BLaER1 treated with 17β-estradiol and CSF1 and Interleukin-3, amounts not matched to agents 10 nM and 100 nM (cell line): ENCODE results near the gene ZNF697.
"Not testable (repeated sequence)": the region's sequence is repeated elsewhere in the genome, so short reads cannot be mapped to it uniquely, and the experiment has no call there.

ENCODE experiments used
- H3K27ac ChIP-seq, 11 experiments: shearing (Covaris generic); formaldehyde crosslinking; 2 replicates each; pipeline ENCODE4 v1.8.1; 2022
- H3K27me3 ChIP-seq, 11 experiments: shearing (Covaris generic); formaldehyde crosslinking; 2 replicates each; pipeline ENCODE4 v1.8.1; 2022
- H3K36me3 ChIP-seq, 11 experiments: shearing (Covaris generic); formaldehyde crosslinking; 2 replicates each; pipeline ENCODE4 v1.8.1; 2022
- H3K4me1 ChIP-seq, 10 experiments: shearing (Covaris generic); formaldehyde crosslinking; 2 replicates each; pipeline ENCODE4 v1.8.1; 2022
- H3K4me2 ChIP-seq, 11 experiments: shearing (Covaris generic); formaldehyde crosslinking; 2 replicates each; pipeline ENCODE4 v1.8.1; 2022
- H3K4me3 ChIP-seq, 10 experiments: shearing (Covaris generic); formaldehyde crosslinking; 2 replicates each; pipeline ENCODE4 v1.8.1; 2022
- H3K9ac ChIP-seq, 11 experiments: shearing (Covaris generic); formaldehyde crosslinking; 2 replicates each; pipeline ENCODE4 v1.8.1; 2022
- H3K9me3 ChIP-seq, 11 experiments: shearing (Covaris generic); formaldehyde crosslinking; replicated peaks in 1 of 11; 2 replicates each; pipeline ENCODE4 v1.8.1; 2022
- H4K20me1 ChIP-seq, 11 experiments: shearing (Covaris generic); formaldehyde crosslinking; 2 replicates each; pipeline ENCODE4 v1.8.1; 2022
- Cebpa-rat ChIP-seq, 11 experiments: shearing (Covaris generic); IDR thresholded peaks; 2 replicates each; pipeline ENCODE4 v1.8.1; 2022

The ZNF697 gene

DNA sequence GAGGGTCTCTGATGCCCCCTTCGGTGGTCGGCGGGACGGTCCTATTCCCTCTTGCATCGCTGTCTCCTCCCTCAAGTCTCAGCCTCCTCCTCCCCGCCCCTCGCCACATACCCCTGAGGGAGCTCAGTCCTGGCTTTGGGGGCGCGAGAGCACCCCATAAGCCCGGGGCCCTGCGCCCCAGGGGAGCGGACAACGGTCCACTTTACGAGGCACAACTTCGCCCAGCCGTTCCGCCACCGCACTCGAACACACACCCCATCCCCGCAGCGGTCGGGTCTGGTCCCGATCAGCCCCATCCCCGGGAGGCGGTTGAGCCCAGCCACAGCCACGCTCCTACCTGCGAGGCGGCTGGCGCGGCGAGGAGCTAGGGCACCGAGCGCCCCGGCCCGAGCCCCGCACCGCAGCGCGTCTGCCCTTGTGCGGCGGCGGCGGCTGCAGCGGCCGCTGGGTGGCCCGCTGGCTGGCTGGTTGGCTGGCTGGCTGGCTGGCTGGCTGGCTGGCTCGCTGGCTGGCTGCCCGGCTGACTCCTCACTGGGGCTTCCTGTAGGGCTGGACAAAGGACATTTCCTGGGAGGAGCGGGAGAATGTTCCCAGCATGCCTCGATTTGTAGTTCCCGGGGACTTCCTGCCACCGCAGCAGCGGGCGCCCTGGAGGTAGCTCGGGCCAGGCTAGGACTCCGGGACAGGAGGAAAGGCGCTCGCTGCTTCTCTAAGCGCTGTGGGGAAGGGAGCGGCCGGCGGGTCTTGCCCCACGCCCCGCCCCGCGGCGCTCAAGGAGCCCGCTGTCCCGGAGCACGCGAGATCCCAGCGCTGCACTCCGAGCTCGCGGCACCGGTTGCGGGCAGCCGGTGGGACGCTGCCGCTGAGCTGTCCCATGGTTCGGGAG is at the start of gene ZNF697:
Gene ZNF697, minus strand, starts transcription at position 533 of the 886 bp plus-strand sequence. CDS start 22,166 bp downstream, outside the sequence.
- Histone ChIP-seq H3K4me2 (peak within 1 kb of the TSS; percentile 89 to 98 (median 94)), H3K27me3 (peaks cover 0 to 21% (median 7%) of the 10 kb centered on the region in 11 experiments; a peak in 7 of 22 replicates)

DNA sequence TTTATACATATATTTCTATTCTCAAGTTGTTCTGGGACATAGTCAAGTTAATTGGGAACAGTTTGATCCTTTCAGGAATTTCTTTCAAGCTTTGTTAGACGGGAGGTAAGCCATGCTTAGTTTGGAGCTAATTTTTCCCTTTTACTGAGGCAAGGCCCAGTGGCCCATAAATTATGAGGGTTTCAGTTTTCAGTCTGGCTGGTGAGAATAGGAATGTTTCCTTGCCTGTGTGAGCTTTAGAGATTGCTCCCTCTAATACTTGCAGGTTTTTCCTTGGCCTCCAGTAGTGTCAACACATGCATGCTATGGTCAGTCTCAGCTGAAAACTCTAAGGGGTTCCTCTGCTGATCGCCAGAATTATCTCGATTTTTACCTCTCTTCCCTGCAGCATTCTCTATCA is 49.5 kb upstream of the ZNF697 start:
- H3K4me3 ChIP-seq, result no peak overlapping the region
- no peak overlapping the region for H3K4me2 ChIP-seq
- H3K9me3 ChIP-seq, result peaks cover 23 to 40% (median 26%) of the 10 kb centered on the region in 11 experiments
- no peaks in the 10 kb centered on the region for H3K27me3 ChIP-seq
- no peaks in the 10 kb centered on the region for H4K20me1 ChIP-seq
- peaks cover 0 to 4% (median 0%) of the 10 kb centered on the region in 11 experiments; a peak in 1 of 22 replicates for H3K36me3 ChIP-seq
- no peak for TF ChIP-seq Cebpa-rat (IDR thresholded peaks at IDR 0.05)
- peaks cover 0 to 1% (median 0%) of the 10 kb centered on the region in 10 experiments; a peak in 1 of 20 replicates for H3K4me1 ChIP-seq
- no peak overlapping the region for H3K27ac ChIP-seq
- H3K9ac ChIP-seq, result no peak overlapping the region

More for the DNA sequence above, at the start of gene ZNF697:
- Histone ChIP-seq H3K27ac (peak within 1 kb of the TSS; percentile 62 to 88 (median 77)), H3K4me3 (peak within 1 kb of the TSS; percentile 74 to 93 (median 85)), H3K4me1 (peaks cover 6 to 32% (median 19%) of the 10 kb centered on the region in 10 experiments), H4K20me1 (peaks cover 0 to 7% (median 0%) of the 10 kb centered on the region in 11 experiments; a peak in 4 of 22 replicates), H3K36me3 (no peaks in the 10 kb centered on the region), H3K9ac (peak within 1 kb of the TSS; percentile 76 to 90 (median 85)), H3K9me3 (no peaks in the 10 kb centered on the region)
- TF ChIP-seq Cebpa-rat (IDR thresholded peaks at IDR 0.05), result no peak

DNA sequence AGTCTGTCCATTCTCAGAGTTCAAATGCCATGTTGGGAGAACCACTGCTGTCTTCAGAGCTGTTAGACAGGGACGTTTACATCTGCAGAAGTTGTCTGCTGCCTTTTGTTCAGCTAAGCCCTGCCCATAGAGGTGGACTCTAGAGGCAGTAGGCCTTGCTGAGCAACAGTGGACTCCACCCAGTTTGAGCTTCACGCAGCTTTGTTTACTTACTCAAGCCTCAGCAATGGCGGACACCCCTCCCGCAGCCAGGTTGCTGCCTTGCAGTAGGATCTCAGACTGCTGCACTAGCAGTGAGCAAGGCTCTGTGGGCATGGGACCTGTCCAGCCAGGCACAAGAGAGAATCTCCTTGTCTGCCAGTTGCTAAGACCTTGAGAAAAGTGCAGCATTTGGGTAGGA is 48.8 kb upstream of the ZNF697 start:
- not testable (repeated sequence) for H3K36me3 ChIP-seq, H3K4me2 ChIP-seq, H4K20me1 ChIP-seq, H3K27me3 ChIP-seq, H3K4me3 ChIP-seq, H3K4me1 ChIP-seq, H3K9ac ChIP-seq, H3K27ac ChIP-seq
- peaks cover 18 to 40% (median 25%) of the 10 kb centered on the region in 11 experiments for H3K9me3 ChIP-seq

DNA sequence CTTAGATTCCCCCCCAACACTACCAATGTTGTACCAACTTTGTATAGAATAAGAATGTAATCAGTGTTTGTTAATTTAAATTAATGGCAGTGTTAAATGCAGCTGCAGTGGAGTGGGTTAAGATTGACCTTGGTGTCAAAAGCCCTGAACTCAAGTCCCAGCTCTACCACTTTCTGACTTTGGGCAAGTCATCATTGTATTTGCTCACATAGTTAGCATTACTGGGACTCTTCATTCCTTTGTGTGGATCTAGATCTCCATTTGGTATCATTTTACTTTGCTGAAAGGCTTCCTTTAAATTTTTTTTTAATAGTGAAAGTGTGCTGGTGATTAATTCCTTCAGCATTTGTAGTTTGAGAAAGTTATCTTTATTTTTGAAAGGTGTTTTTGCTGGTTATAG is 41.4 kb upstream of the ZNF697 start:
- H3K27ac ChIP-seq, result no peak overlapping the region
- H3K9me3 ChIP-seq, result peaks cover 0 to 13% (median 9%) of the 10 kb centered on the region in 11 experiments; a peak in 10 of 22 replicates
- H4K20me1 ChIP-seq, result no peaks in the 10 kb centered on the region
- H3K4me3 ChIP-seq, result no peak overlapping the region
- no peak for TF ChIP-seq Cebpa-rat (IDR thresholded peaks at IDR 0.05)
- no peak overlapping the region for H3K9ac ChIP-seq
- H3K4me1 ChIP-seq, result no peaks in the 10 kb centered on the region
- H3K4me2 ChIP-seq, result no peak overlapping the region
- H3K27me3 ChIP-seq, result no peaks in the 10 kb centered on the region
- no peaks in the 10 kb centered on the region for H3K36me3 ChIP-seq

DNA sequence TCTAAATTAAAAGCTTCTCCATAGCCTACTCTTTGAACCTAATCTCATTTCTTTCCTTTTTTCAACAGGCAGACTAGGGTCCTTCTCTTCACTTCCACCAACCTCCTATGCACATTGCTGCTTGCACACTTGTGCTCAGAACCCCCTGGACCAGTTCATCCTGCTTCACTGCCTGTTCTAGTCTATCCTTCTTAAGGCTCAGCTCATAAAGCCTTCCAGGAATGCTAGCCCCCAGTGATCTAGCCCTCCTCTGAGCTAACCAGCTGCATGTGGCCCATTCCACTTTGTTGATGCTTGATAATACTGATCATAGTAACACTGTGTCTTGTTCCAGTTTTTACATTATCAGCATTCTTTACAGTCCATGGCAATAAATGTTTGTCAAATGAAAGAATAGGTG is 40.7 kb upstream of the ZNF697 start:
- H3K4me3 ChIP-seq, result no peak overlapping the region
- H3K9me3 ChIP-seq, result peaks cover 0 to 13% (median 9%) of the 10 kb centered on the region in 11 experiments; a peak in 10 of 22 replicates
- H3K9ac ChIP-seq, result no peak overlapping the region
- H3K27me3 ChIP-seq, result no peaks in the 10 kb centered on the region
- H3K4me2 ChIP-seq, result no peak overlapping the region
- H3K36me3 ChIP-seq, result no peaks in the 10 kb centered on the region
- H4K20me1 ChIP-seq, result no peaks in the 10 kb centered on the region
- H3K27ac ChIP-seq, result no peak overlapping the region
- H3K4me1 ChIP-seq, result no peaks in the 10 kb centered on the region
- TF ChIP-seq Cebpa-rat (IDR thresholded peaks at IDR 0.05), result no peak

DNA sequence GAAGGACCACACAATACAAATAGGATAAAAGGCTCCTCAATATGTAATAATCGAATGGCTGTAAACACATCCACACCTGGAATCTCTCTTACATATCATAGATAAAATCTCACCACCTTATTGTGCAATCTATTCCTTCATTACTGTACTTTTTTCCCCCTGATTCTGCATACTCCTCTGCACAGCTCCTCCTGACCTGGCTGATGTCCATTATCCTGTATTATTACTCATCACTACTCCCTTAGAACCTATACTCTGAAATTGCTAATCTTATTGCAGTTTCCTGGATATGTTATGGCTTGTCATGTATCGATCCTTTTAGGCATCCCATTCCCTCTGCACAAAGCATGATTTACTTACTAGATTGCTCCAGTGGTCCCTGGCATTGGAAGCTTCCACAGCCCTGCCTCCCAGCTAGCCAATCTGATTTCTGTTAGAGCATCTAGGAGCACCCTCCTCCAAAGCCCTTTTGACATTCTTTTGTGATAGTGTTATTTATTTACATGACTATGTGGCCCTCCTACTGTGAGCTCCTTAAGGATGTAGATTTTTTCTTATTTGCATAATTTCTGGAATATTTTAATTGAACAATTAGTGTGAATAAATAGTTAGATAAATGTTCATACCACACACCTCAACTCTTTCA is 39.5 kb upstream of the ZNF697 start:
- no peaks in the 10 kb centered on the region for H4K20me1 ChIP-seq
- no peaks in the 10 kb centered on the region for H3K27me3 ChIP-seq
- H3K9ac ChIP-seq, result no peak overlapping the region
- no peaks in the 10 kb centered on the region for H3K4me1 ChIP-seq
- TF ChIP-seq Cebpa-rat (IDR thresholded peaks at IDR 0.05), result 0 out of 22 replicates have a peak, but pooled peaks of 1 of the 11 experiments have one; percentile 18
- H3K4me3 ChIP-seq, result no peak overlapping the region
- no peaks in the 10 kb centered on the region for H3K36me3 ChIP-seq
- H3K9me3 ChIP-seq, result peaks cover 0 to 11% (median 8%) of the 10 kb centered on the region in 11 experiments; a peak in 10 of 22 replicates
- H3K4me2 ChIP-seq, result no peak overlapping the region
- no peak overlapping the region for H3K27ac ChIP-seq

DNA sequence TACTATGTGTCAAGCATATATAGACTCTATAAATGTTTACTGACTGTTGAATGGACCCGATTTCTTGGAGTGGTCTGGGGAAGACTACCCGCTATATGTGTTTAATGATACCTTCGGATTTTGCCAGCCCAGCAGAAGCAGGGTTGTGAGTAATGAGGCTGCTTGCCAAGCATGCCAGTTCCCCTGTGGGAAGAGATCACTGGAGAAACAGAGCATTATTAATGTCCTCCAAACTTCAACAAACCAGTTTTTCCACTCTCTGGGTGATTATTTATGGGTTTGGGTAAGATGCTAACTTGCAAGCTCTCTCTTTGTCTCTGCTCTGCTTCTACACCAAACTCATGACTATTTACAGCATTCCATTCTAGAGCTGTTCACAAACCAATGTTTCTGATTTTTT is 38.6 kb upstream of the ZNF697 start:
- TF ChIP-seq Cebpa-rat (IDR thresholded peaks at IDR 0.05), result no peak
- Histone ChIP-seq H3K27ac (no peak overlapping the region), H4K20me1 (no peaks in the 10 kb centered on the region), H3K4me2 (no peak overlapping the region), H3K9me3 (peaks cover 0 to 3% (median 0%) of the 10 kb centered on the region in 11 experiments; a peak in 2 of 22 replicates), H3K4me3 (no peak overlapping the region), H3K9ac (no peak overlapping the region), H3K27me3 (no peaks in the 10 kb centered on the region), H3K36me3 (no peaks in the 10 kb centered on the region), H3K4me1 (no peaks in the 10 kb centered on the region)

DNA sequence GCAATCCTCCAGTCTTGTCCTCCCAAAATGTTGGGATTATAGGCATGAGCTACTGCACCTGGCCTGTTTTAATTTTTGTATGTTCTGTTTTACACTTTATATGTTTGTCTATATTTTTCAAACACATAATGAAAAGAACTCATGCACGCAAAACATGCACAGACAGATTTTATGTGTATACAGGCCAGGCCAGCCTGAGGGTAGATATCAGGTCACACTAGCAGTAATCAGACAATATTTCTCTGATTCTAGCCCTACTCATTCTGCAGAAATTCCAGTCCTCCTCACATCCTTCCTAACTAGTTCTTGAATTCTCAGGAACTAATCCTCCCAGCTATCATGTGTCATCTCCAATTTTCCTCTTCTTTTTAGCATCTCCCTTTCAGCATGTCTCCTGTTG is 35.8 kb upstream of the ZNF697 start:
- no peak overlapping the region for H3K4me2 ChIP-seq
- H3K9ac ChIP-seq, result no peak overlapping the region
- no peak overlapping the region for H3K27ac ChIP-seq
- H3K4me3 ChIP-seq, result no peak overlapping the region
- H4K20me1 ChIP-seq, result no peaks in the 10 kb centered on the region
- TF ChIP-seq Cebpa-rat (IDR thresholded peaks at IDR 0.05), result no peak
- no peaks in the 10 kb centered on the region for H3K27me3 ChIP-seq
- no peaks in the 10 kb centered on the region for H3K36me3 ChIP-seq
- no peaks in the 10 kb centered on the region for H3K9me3 ChIP-seq
- no peaks in the 10 kb centered on the region for H3K4me1 ChIP-seq

DNA sequence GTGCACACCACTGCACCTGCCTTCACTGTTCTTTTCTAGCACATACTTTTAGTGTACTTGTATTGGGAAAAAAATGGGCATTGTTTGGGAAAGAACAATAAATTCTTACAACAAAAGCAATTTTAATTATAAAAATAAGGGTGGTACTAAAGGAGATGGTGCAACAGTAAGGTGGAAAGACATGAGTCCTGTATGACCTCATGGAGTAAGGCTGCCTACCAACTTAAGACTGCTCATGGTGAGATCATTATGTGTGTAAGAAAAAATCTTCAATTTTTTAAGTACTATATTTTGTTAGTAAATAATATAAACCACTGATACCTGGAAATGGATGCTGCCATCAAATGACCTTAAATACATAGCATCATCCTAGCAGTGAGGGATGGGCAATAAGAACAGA is 34.1 kb upstream of the ZNF697 start:
- Histone ChIP-seq H3K9me3 (no peaks in the 10 kb centered on the region), H3K4me2 (no peak overlapping the region), H3K4me3 (no peak overlapping the region), H3K27me3 (no peaks in the 10 kb centered on the region), H3K9ac (no peak overlapping the region), H3K36me3 (no peaks in the 10 kb centered on the region), H3K4me1 (no peaks in the 10 kb centered on the region; a peak in 1 of 20 replicates), H4K20me1 (no peaks in the 10 kb centered on the region), H3K27ac (no peak overlapping the region)
- TF ChIP-seq Cebpa-rat (IDR thresholded peaks at IDR 0.05), result no peak
